GM18511 (cell line): ENCODE results near the gene OR6M1.
A peak's percentile ranks its signal among the peaks of the same experiment; 100 is the strongest.

Experiments used
- ATAC-seq: cut with Tn5 transposase; IDR thresholded peaks from one replicate; pipeline ENCODE4 v1.9.1; 2021; ENCODE audit warnings: mild to moderate bottlenecking, moderate library complexity; ENCODE audit not compliant: unreplicated experiment

Gene OR6M1

GRCh38 chr11:123775715-123776549 lies 30.2 kb downstream of the OR6M1 start:
- no peak for ATAC-seq

- no peak for ATAC-seq
These were observed 30.9 kb downstream of the OR6M1 start for GRCh38 chr11:123775289-123775688.

- ATAC-seq, result no peak
These were observed 32.2 kb downstream of the OR6M1 start for GRCh38 chr11:123773959-123774358.

- no peak for ATAC-seq
These were observed 33.1 kb downstream of the OR6M1 start for GRCh38 chr11:123773026-123773425.

- no peak for ATAC-seq
These were observed 34.5 kb downstream of the OR6M1 start for GRCh38 chr11:123771664-123772063.

- no peak for ATAC-seq
These were observed 35.4 kb downstream of the OR6M1 start for GRCh38 chr11:123770712-123771111.

GRCh38 chr11:123765601-123766000 lies 40.5 kb downstream of the OR6M1 start:
- no peak for ATAC-seq

GRCh38 chr11:123762422-123762821 lies 43.7 kb downstream of the OR6M1 start:
- ATAC-seq, result no peak

GRCh38 chr11:123760894-123761293 lies 45.3 kb downstream of the OR6M1 start:
- ATAC-seq, result peak; percentile 88

- ATAC-seq, result no peak
These were observed 48.2 kb downstream of the OR6M1 start for GRCh38 chr11:123757976-123758375.

GRCh38 chr11:123755813-123756212 lies 50.3 kb downstream of the OR6M1 start:
- ATAC-seq, result no peak
